ENCODE data around the gene GLRX. TPM values are rescaled to one million over a fixed set of nuclear protein-coding genes. Genes with fewer than 3 reads are reported as not detected.

Gene GLRX
- total RNA-seq, 2 experiments from 2014 or later = 28.4 to 32.6 TPM

DNA sequence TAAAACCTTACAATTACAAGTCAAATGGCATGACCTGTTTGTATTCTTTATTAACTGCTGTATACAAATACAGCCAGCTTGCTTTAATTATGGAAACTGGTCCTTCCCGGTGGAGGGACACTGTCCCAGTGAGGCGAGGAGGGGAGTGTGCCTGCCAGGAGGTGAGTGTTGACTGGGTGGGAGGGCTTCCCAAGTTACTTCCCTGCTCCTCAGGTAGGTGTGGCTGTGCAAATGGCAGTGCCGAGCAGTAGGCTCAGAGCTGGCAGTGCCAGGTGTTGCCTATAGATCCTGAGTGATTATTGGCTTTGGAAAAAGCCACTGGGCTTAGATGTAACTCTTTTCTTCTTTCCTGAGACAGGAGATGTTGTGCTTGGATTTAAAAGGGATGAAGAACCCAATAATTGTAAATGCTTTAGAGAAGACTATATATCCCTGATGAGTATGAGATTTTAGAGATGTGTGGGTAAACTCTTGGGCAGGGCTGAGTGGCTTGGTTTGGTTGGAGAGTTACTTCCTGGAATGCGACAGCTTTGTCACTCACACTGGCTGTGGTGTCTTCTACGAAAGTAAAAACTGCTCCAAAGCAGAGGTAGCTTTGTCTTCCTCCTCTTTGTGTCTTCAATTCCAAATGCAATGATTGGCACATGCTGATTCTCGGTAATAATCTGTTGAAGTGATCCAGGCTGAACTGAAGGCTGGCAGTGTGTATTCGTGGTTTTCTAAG is 43.7 kb downstream of the GLRX start:
- no peaks in the 10 kb centered on the region for H3K36me3 Mint-ChIP-seq (ENCODE audit: low read depth)
- H3K27me3 Mint-ChIP-seq = peaks cover 2% of the 10 kb centered on the region
- ATAC-seq (no peak), DNase-seq (no peak)
- intact Hi-C loops (cut with micrococcal nuclease) = no loop called here
- no peaks in the 10 kb centered on the region for H3K9me3 Mint-ChIP-seq
- H3K27ac Mint-ChIP-seq = no peak overlapping the region
- TF ChIP-seq, protein P1, sequence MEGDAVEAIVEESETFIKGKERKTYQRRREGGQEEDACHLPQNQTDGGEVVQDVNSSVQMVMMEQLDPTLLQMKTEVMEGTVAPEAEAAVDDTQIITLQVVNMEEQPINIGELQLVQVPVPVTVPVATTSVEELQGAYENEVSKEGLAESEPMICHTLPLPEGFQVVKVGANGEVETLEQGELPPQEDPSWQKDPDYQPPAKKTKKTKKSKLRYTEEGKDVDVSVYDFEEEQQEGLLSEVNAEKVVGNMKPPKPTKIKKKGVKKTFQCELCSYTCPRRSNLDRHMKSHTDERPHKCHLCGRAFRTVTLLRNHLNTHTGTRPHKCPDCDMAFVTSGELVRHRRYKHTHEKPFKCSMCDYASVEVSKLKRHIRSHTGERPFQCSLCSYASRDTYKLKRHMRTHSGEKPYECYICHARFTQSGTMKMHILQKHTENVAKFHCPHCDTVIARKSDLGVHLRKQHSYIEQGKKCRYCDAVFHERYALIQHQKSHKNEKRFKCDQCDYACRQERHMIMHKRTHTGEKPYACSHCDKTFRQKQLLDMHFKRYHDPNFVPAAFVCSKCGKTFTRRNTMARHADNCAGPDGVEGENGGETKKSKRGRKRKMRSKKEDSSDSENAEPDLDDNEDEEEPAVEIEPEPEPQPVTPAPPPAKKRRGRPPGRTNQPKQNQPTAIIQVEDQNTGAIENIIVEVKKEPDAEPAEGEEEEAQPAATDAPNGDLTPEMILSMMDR (IDR thresholded peaks at IDR 0.05) = no peak
- POLR2A ChIA-PET = interaction anchor here (1.1 kb wide), 1 partner anchor 64 kb away, joined by 3 read pairs; no protein-coding TSS in a partner anchor
- CTCF ChIA-PET = interaction anchor here (0.8 to 15.6 kb wide), 3 partner anchors 18 to 115 kb away, joined by 3 to 628 read pairs (median 22); no protein-coding TSS in a partner anchor
- peaks cover 3% of the 10 kb centered on the region for H3K4me1 Mint-ChIP-seq (ENCODE audit: low read depth)
- H3K4me3 Mint-ChIP-seq = no peak overlapping the region

DNA sequence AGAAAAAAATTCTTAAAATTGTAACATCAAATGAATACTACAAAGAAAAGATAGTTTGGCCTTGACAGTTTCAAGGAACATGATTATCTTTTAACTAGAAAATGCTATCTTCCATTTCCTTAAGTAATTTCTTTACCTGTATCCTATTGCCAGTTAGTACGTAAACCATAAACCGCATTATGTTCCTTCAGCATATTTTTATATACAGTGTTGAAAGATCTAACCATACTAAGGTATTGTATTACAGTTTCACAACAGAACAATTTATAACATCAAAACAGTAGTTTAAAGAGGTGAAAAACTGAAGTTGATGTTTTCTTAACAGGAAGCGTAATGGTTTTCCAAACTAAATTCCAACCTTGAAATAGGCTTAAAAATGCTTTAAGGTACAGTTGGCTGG is 45.1 kb downstream of the GLRX start:
- DNase-seq = no peak
- Mint-ChIP-seq H3K27me3 (peaks cover 2% of the 10 kb centered on the region), H3K27ac (no peak overlapping the region), H3K4me3 (no peak overlapping the region), H3K4me1 (ENCODE audit: low read depth) (peaks cover 3% of the 10 kb centered on the region), H3K36me3 (ENCODE audit: low read depth) (no peaks in the 10 kb centered on the region), H3K9me3 (no peaks in the 10 kb centered on the region)
- ATAC-seq = no peak
- ChIA-PET CTCF (interaction anchor here (0.7 to 2.0 kb wide), 3 partner anchors 69 to 284 kb away, joined by 4 to 8 read pairs (median 4); no protein-coding TSS in a partner anchor), POLR2A (interaction anchor here (0.7 kb wide), 1 partner anchor 145 kb away, joined by 4 read pairs; no protein-coding TSS in a partner anchor)
- TF ChIP-seq, protein P1 (IDR thresholded peaks at IDR 0.05) = no peak
- intact Hi-C loops (cut with micrococcal nuclease) = no loop called here

DNA sequence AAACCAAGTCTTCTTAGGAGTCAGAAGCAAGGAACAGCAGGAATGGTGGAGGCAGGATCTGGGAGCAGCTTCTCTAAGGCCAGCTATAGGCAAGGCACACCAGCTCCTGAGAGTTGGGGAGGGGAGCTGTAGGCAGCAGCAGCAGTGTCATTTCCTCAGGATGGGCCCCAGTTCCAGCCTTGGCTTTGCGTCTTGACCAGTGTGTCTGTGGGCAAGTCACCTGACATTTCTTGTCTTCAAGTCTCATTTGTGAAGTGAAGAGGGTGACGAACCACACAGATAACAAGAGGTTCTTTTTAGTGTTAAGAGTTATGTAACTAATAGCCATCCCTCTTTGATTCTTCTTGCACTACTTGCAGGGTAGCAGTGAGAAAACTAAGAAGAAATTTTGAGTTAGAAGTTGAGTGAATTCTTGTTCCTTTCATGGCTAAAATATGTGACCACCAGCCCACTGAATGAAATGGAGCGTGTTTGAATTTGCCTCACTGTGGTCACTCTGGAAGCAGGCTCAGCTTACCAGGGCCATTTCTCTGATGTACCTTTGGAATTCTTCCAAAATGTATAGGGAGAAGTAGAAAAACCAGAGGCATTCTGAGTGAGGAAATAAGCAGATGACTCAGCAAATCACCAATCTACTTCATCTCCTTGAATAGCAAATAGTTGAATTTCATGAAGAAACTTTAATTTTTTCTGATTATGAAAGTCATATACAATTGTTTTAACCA is 49.0 kb downstream of the GLRX start:
- no peaks in the 10 kb centered on the region for H3K4me1 Mint-ChIP-seq (ENCODE audit: low read depth)
- H3K4me3 Mint-ChIP-seq = no peak overlapping the region
- DNase-seq (no peak), ATAC-seq (no peak)
- no peak overlapping the region for H3K27ac Mint-ChIP-seq
- CTCF ChIA-PET = interaction anchor here (0.5 to 8.1 kb wide), 3 partner anchors 8 to 80 kb away, joined by 3 to 84 read pairs (median 4); no protein-coding TSS in a partner anchor
- no peaks in the 10 kb centered on the region for H3K27me3 Mint-ChIP-seq
- POLR2A ChIA-PET = no interaction called here
- intact Hi-C loops (cut with micrococcal nuclease) = no loop called here
- H3K9me3 Mint-ChIP-seq = no peaks in the 10 kb centered on the region
- TF ChIP-seq, protein P1 (IDR thresholded peaks at IDR 0.05) = no peak
- no peaks in the 10 kb centered on the region for H3K36me3 Mint-ChIP-seq (ENCODE audit: low read depth)

DNA sequence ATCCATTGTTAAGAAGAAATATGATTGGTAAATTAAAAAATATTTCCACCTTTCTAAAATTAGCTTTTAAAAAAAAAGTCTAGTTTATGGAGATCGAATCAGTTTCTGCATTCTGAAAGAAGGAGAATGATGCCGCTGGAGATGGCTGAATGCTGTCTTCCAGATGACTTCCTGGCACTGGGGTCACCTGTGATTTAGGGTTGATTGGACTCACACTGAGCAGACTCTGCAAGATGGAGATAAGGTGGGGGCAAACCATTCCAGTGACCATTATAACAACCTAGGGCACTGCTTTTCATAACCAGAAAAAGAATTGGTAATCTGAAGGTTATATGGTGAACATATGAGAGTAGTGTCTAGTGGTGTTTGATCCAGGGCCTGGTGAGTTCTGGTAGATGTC is 50.6 kb downstream of the GLRX start:
- no peak overlapping the region for H3K27ac Mint-ChIP-seq
- TF ChIP-seq, protein P1 (IDR thresholded peaks at IDR 0.05) = no peak
- intact Hi-C loops (cut with micrococcal nuclease) = no loop called here
- DNase-seq (no peak), ATAC-seq (no peak)
- H3K9me3 Mint-ChIP-seq = no peaks in the 10 kb centered on the region
- POLR2A ChIA-PET = interaction anchor here (1.2 kb wide), 1 partner anchor 36 kb away, joined by 3 read pairs; no protein-coding TSS in a partner anchor
- no peaks in the 10 kb centered on the region for H3K27me3 Mint-ChIP-seq
- no peaks in the 10 kb centered on the region for H3K36me3 Mint-ChIP-seq (ENCODE audit: low read depth)
- H3K4me3 Mint-ChIP-seq = no peak overlapping the region
- H3K4me1 Mint-ChIP-seq (ENCODE audit: low read depth) = no peaks in the 10 kb centered on the region
- CTCF ChIA-PET = interaction anchor here (1.0 to 8.1 kb wide), 7 partner anchors 9 to 125 kb away, joined by 3 to 84 read pairs (median 4); partner anchors contain the start of gene RFESD
